CD4-positive, alpha-beta T cell treated with Interleukin-4 for 4 hours (primary cell): ENCODE results near the gene CMKLR1.
A peak's percentile ranks its signal among the peaks of the same experiment; 100 is the strongest.

Source experiments
- DNase-seq: peaks from one replicate; pipeline ENCODE4 v3.0.0-alpha.2; 2020

The CMKLR1 gene

GRCh38 chr12:108338915-108339657, at the start of gene CMKLR1:
Gene CMKLR1 (minus strand): TSS chr12:108339311. CDS start chr12:108293591, 45,720 bp downstream.
- DNase-seq, result no peak

GRCh38 chr12:108387771-108388170, 48.7 kb upstream of the CMKLR1 start:
- no peak for DNase-seq

GRCh38 chr12:108386709-108387360, 47.7 kb upstream of the CMKLR1 start:
- no peak for DNase-seq

- DNase-seq, result no peak
These were observed 43.3 kb upstream of the CMKLR1 start for GRCh38 chr12:108382437-108382801.

- DNase-seq, result no peak
These were observed 42.8 kb upstream of the CMKLR1 start for GRCh38 chr12:108381787-108382436.

- no peak for DNase-seq
These were observed 41.3 kb upstream of the CMKLR1 start for GRCh38 chr12:108380382-108380781.

- no peak for DNase-seq
These were observed 40.7 kb upstream of the CMKLR1 start for GRCh38 chr12:108379823-108380222.

- no peak for DNase-seq
These were observed 39.8 kb upstream of the CMKLR1 start for GRCh38 chr12:108378926-108379325.

GRCh38 chr12:108377260-108377659, 38.1 kb upstream of the CMKLR1 start:
- DNase-seq, result no peak

GRCh38 chr12:108375986-108376663, 37.0 kb upstream of the CMKLR1 start:
- no peak for DNase-seq

GRCh38 chr12:108374596-108375320, 35.6 kb upstream of the CMKLR1 start:
- no peak for DNase-seq

- DNase-seq, result no peak
These were observed 34.0 kb upstream of the CMKLR1 start for GRCh38 chr12:108373111-108373510.

GRCh38 chr12:108371801-108372344, 32.8 kb upstream of the CMKLR1 start:
- no peak for DNase-seq

GRCh38 chr12:108370415-108370814, 31.3 kb upstream of the CMKLR1 start:
- no peak for DNase-seq

GRCh38 chr12:108369736-108370396, 30.8 kb upstream of the CMKLR1 start:
- no peak for DNase-seq

- DNase-seq, result no peak
These were observed 29.0 kb upstream of the CMKLR1 start for GRCh38 chr12:108368089-108368488.

GRCh38 chr12:108367436-108367835, 28.3 kb upstream of the CMKLR1 start:
- DNase-seq, result peak; percentile 2

- no peak for DNase-seq
These were observed 26.2 kb upstream of the CMKLR1 start for GRCh38 chr12:108365324-108365723.

GRCh38 chr12:108364879-108365278, 25.8 kb upstream of the CMKLR1 start:
- no peak for DNase-seq

- DNase-seq, result no peak
These were observed 24.5 kb upstream of the CMKLR1 start for GRCh38 chr12:108363565-108363964.

- DNase-seq, result no peak
These were observed 24.1 kb upstream of the CMKLR1 start for GRCh38 chr12:108363165-108363564.

- no peak for DNase-seq
These were observed 22.5 kb upstream of the CMKLR1 start for GRCh38 chr12:108361606-108362005.
